ENCODE results near the gene HBD. TPM values are rescaled to one million over a fixed set of nuclear protein-coding genes. Genes with fewer than 3 reads are reported as not detected.

The HBD gene
- total and polyA plus RNA-seq, 9 of the 15 experiments (the other 6 are each of a cell fraction or from before 2014, with no cell fraction given): 11.8 to 169 (median 36.0) TPM

GRCh38 chr11:5252192-5252918 lies 18.1 kb upstream of the HBD start (continued):
- TF ChIP-seq CUX1 (CRISPR knock-in tag; IDR thresholded peaks at IDR 0.05) (no peak), ERF (CRISPR knock-in tag; IDR thresholded peaks at IDR 0.05) (no peak), ETS2 (tag; IDR thresholded peaks at IDR 0.05; ENCODE audit: borderline replicate concordance, poor library complexity, severe bottlenecking) (no peak), USF2 (CRISPR knock-in tag; IDR thresholded peaks at IDR 0.05) (no peak), ZNF347 (CRISPR knock-in tag; IDR thresholded peaks at IDR 0.05; ENCODE audit: low read depth) (no peak), KDM5B (IDR thresholded peaks at IDR 0.05; ENCODE audit: insufficient replicate concordance, low read depth, low read length) (peak; percentile 71), ZNF124 (CRISPR knock-in tag; IDR thresholded peaks at IDR 0.05) (no peak), ZNF778 (CRISPR knock-in tag; IDR thresholded peaks at IDR 0.05) (no peak), FOXP4 (CRISPR knock-in tag; IDR thresholded peaks at IDR 0.05; ENCODE audit: borderline replicate concordance) (no peak), PTTG1 (tag; IDR thresholded peaks at IDR 0.05; ENCODE audit: low read depth) (no peak), HDAC1 (IDR thresholded peaks at IDR 0.05) (no peak), PHF21A (IDR thresholded peaks at IDR 0.05; ENCODE audit: borderline replicate concordance, low read depth) (no peak), WHSC1 (IDR thresholded peaks at IDR 0.05; ENCODE audit: low read length) (no peak), ARNT (IDR thresholded peaks at IDR 0.05) (no peak), CREBBP (IDR thresholded peaks at IDR 0.05; ENCODE audit: low read depth, low read length) (no peak)
- TF ChIP-seq, protein P1, sequence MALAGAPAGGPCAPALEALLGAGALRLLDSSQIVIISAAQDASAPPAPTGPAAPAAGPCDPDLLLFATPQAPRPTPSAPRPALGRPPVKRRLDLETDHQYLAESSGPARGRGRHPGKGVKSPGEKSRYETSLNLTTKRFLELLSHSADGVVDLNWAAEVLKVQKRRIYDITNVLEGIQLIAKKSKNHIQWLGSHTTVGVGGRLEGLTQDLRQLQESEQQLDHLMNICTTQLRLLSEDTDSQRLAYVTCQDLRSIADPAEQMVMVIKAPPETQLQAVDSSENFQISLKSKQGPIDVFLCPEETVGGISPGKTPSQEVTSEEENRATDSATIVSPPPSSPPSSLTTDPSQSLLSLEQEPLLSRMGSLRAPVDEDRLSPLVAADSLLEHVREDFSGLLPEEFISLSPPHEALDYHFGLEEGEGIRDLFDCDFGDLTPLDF (CRISPR knock-in tag; IDR thresholded peaks at IDR 0.05): no peak
- TF ChIP-seq, protein P2, sequence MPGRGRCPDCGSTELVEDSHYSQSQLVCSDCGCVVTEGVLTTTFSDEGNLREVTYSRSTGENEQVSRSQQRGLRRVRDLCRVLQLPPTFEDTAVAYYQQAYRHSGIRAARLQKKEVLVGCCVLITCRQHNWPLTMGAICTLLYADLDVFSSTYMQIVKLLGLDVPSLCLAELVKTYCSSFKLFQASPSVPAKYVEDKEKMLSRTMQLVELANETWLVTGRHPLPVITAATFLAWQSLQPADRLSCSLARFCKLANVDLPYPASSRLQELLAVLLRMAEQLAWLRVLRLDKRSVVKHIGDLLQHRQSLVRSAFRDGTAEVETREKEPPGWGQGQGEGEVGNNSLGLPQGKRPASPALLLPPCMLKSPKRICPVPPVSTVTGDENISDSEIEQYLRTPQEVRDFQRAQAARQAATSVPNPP (IDR thresholded peaks at IDR 0.05; ENCODE audit: borderline replicate concordance, insufficient read depth, insufficient read length): no peak

Measured in K562 (cell line).